ENCODE data around the gene SYT1.

DNA sequence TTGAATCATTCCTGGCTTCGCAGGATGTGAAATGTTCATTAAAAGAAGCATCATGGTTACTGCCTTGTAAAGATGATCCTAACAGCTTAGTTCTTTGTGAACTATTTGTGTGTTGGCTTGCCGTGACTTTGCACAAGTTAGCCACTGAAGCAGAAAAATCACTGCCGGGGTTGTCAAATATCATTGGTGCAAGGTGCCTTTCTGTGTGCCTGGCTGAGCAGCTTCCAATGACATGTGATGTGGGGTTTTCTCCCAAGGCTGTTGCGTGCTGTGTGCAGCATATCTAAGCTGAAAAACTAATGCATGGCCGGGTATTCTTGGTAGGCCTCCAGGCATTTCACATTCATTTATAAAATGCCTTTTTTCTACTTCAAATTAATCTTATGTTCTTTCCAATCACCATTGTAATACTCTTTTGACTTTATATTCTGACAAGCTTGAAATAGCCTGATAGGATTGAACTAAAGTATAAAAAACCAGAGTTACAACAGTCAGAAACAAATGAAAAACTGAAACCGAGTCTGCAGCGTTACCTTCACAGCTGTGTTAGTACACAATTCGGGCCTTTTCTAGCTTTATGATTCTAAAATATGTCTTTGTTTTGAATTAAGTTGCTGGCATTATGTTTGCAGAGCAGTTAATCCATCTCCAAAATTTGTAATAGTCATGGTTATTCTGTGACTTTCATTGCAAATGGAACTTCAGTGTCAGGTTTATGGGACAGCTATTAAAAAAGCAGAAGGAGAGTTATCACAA, 222.1 kb downstream of the SYT1 start:
- TF ChIP-seq CTCF (conservative IDR thresholded peaks at IDR 0.05 in 1 of 2, IDR thresholded peaks at IDR 0.05 in 1 of 2; ENCODE audit: low read depth in 1 of 2, low read length in 2 of 2), result no peak
- TF ChIP-seq EZH2 (IDR thresholded peaks at IDR 0.05; ENCODE audit: low read length, missing control alignments), result no peak
